SHP77 treated with DMSO at 0.1 percent for 48 hours (cell line): ENCODE data around the gene ZBTB38.

Experiments used
- DNase-seq: peaks from one replicate; lab custom pipeline; 2025; lab: John Stamatoyannopoulos, UW

ZBTB38 gene

DNA sequence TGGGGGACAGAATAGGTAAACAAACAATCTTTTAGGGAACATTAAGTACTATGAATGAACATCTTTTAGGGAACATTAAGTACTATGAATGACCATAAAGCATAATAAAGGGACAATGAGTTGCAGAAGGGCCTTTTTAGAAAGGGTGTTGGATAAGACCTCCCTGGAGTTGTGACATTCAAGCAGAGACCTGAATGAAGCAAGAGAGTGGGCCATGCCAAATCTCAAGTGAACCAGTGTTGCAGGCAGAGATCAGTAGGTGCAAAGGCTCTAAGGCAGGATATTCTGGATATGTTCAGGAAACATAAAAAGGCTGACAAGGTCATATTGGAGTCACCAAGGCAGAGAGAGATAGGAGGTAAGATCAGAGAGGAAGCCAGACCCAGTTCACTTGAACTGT is 29.4 kb upstream of the ZBTB38 start:
- DNase-seq, result no peak

DNA sequence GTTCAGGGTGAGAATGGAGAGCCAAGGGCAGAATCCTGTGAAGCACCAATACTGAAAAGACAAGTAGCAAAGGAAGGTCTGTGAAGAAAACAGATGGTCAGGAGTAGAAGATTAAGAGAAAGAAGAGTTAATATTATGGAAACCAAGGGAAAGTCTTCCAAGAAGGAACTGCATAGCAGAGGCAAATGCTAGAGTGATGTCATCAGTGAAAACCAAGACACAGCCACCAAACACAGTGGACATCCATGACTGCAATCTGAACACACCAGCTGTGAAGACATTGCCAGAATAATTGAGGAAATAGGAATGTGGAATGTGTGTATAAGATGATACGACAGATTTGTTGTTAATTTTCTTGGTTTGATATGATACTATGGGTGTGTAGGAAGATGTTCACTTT is 26.8 kb upstream of the ZBTB38 start:
- DNase-seq, result no peak

GRCh38 chr3:141342386-141342785 is 25.9 kb upstream of the ZBTB38 start:
- DNase-seq, result no peak

GRCh38 chr3:141343077-141343476 is 25.2 kb upstream of the ZBTB38 start:
- DNase-seq, result no peak

DNA sequence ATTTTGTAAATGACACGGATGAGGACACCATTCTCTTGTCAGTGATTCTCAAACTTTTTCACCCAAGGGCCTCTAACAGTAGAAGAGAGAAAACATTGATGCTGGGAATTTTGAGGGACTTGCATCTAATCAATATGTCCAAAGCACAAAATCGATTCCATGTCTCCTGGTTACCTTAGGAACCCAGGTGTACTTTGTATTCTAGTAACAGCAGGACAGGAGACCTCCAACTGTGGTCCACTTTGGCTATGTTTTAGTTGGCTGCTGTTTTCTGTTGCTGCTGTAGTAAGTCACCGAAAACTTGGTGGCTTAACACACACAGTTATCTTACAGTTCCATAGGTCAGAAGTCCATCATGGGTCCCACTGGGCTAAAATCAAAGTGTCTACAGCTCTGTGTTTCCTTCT is 24.4 kb upstream of the ZBTB38 start:
- DNase-seq, result no peak

GRCh38 chr3:141345528-141345927 is 22.8 kb upstream of the ZBTB38 start:
- DNase-seq, result no peak

- no peak for DNase-seq
These were observed 22.3 kb upstream of the ZBTB38 start for GRCh38 chr3:141346007-141346406.

GRCh38 chr3:141346418-141346817 is 21.9 kb upstream of the ZBTB38 start:
- DNase-seq, result no peak

GRCh38 chr3:141346839-141347238 is 21.5 kb upstream of the ZBTB38 start:
- no peak for DNase-seq

- DNase-seq, result no peak
These were observed 19.5 kb upstream of the ZBTB38 start for GRCh38 chr3:141348837-141349236.

GRCh38 chr3:141349711-141350110 is 18.6 kb upstream of the ZBTB38 start:
- no peak for DNase-seq

- DNase-seq, result no peak
These were observed 17.6 kb upstream of the ZBTB38 start for GRCh38 chr3:141350666-141351065.

DNA sequence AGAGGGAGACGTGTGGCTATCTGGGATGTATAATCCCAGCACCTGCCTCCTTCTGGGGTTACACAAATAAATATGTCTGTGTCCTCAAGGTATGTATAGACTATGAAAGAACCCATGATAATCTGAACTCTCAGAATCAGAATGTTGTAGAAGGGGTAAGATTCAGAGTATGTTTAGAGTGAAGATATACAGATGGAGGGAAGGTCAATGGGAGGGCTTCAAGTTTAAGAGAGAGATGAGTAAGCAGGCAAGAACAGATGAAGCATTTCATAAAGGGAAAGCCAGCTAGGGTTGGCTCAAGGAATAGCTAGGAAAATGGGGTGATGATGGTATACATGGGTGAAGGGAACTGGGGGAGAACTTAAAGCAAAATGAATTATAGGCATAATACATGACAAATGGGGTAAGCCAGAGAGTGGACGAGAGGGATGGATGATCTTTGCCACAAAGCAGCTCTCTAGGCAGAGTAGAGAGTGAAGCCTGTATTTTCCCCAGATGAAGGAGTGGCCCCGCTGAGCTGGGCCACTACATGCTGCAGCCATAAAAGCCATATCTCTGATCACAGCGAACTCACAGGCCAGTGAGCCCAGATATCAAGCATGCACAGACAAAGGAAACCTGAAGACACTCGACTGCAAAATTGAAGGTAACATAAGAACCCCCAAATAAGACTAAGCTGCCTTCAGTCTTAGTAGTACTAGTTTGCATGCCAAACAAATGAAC is 15.9 kb upstream of the ZBTB38 start:
- DNase-seq, result no peak

GRCh38 chr3:141353652-141354495 is 14.4 kb upstream of the ZBTB38 start:
- DNase-seq, result no peak

GRCh38 chr3:141354517-141354916 is 13.8 kb upstream of the ZBTB38 start:
- DNase-seq, result no peak

DNA sequence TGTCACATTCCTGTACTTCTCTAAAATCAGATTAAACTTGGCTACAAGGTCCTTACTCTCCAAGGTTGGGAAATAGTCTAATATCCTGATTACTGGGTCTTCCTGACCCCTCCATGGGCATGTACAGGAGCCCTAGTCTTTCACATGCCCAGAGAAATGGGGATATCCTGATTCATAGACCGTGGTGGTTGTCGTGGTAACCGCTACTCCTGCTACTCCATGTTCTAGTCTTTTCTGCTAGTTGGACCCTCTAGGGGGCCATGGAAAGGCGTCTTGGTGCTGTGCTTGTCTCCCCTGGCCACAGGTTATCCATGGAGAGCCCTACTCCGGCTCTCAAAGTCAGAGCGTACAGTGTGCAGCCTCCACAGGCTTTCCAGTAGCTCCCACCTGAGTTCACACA is 13.1 kb upstream of the ZBTB38 start:
- DNase-seq, result no peak

- DNase-seq, result no peak
These were observed 12.3 kb upstream of the ZBTB38 start for GRCh38 chr3:141356046-141356445.

DNA sequence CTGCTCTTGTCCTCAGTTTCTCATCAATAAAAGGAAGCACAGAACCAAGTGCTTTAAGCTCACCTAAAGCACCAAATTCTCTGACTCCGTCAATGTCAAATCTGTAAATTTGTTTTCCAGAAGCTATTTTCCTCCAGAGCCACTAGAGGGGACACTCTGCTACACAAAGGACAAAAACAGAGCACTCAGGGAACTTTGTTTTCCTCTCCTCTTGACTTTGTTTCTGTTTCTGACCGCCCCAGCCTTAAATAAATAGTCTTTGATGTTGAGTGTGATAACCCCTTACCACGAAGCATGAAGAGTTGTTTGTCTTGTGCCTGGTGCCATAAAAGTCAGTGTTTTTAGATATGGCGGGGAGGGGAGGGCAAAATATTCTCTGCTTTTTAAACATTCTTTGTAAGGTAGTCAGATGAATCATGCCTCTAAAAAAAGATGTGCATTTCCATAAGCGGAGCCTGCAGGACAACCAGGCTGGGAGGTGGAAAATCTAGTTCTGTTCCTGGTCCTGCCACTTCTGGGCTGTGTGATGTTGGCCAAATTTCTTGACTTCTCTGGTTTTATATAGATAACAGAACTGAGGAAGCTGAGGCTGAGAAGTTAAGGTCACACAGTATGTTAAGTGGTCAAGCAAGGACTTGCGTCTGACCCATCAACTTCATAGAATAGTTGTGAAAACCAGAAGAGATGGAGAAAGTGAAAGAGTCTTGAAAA is 7.3 kb upstream of the ZBTB38 start:
- DNase-seq, result peak; percentile 75

DNA sequence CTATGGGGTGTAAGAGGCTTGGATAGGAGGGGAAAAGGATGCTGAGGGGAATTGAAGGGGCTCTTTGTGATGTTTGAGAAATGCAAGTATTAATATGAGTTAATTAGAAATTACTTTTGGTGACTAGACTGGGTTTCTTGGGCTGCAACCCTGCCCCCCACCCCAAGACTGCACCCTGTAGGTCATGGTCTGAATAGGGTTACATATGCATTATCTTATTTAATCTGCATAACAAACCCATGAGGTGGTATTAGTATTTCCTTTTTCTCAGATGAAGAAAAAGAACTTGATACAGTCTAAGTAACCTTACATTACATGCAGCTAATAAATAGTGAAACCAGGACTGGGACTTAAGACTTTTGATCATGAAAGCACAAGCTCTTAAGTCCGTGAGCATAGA is 5.6 kb upstream of the ZBTB38 start:
- DNase-seq, result no peak

DNA sequence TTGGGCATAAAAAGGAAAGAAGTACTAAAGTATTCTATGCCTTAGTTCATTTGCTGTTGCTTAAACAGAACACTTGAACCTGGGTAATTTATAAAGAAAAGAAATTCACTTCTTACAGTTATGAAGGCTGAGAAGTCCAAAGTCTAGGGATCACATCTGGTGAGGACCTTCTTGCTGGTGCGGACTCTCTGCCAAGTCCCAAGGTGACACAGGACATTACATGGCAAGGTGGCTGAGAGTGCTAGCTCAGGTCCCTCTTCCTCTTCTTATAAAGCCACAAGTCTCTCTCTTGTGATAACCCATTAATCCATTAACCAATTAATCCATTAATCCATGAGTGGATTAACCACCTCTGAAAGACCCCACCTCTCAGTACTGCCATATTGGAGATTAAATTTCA is 3.1 kb upstream of the ZBTB38 start:
- no peak for DNase-seq

DNA sequence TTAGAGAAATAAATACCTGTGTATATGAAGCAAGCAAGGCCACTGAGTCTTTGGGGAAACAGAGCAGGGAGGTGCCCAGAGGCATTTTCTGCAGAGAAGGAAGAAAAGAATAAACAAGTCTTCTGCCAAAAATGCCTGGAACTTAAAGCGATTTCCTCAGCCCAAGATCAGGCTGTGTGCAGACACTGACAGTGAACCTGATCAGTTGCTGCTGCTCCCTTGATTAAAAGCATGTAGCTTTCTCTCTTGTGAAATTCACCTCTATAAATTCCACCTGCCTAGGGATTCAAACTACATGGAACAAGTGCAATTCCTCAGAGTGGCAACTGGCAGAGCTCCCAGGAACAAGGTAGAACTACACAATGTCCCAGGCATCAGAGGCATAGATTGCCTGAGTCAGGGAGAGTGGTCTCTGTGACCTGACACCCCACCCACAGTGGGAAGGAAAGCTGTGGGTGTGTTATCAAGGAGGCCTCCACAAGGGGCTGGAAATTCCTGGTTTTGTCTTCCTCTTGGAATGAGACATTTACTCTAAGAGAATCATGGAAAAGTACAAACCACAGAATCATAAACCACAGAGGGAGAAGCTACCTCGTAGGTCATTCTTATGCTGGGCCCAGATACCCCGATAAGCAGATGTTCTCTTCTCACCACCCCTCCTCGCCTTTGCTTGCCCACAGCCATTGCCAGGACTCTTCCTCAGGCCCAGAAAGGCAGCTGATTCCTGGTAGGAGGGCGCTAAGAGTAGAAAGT is 1.8 kb upstream of the ZBTB38 start:
- DNase-seq, result no peak
